NK-92 treated with Interleukin-12 subunit alpha and Interleukin-12 subunit beta, amount 100 ng/mL, for 24 hours (cell line): ENCODE results near the gene MEAF6.
A peak's percentile ranks its signal among the peaks of the same experiment; 100 is the strongest.
"Not testable (repeated sequence)": the region's sequence is repeated elsewhere in the genome, so short reads cannot be mapped to it uniquely, and the experiment has no call there.

ENCODE experiments used
- DNase-seq: peaks from one replicate; lab custom pipeline; 2025; lab: John Stamatoyannopoulos, UW

Gene MEAF6

GRCh38 chr1:37514350-37515184 lies at the start of gene MEAF6:
TSS of gene MEAF6 (minus strand) at chr1:37514766. CDS start at chr1:37514746, 20 bp downstream.
- DNase-seq, result peak; percentile 65

- DNase-seq, result no peak
Measured at GRCh38 chr1:37562984-37563383, 48.4 kb upstream of the MEAF6 start.

GRCh38 chr1:37561133-37562132 lies 46.9 kb upstream of the MEAF6 start:
- no peak for DNase-seq

GRCh38 chr1:37560401-37561132 lies 46.0 kb upstream of the MEAF6 start:
- DNase-seq, result no peak

- DNase-seq, result not testable (repeated sequence)
Measured at GRCh38 chr1:37559957-37560379, 45.4 kb upstream of the MEAF6 start.

GRCh38 chr1:37559080-37559479 lies 44.5 kb upstream of the MEAF6 start:
- no peak for DNase-seq

- DNase-seq, result no peak
Measured at GRCh38 chr1:37558411-37558810, 43.8 kb upstream of the MEAF6 start.

- no peak for DNase-seq
Measured at GRCh38 chr1:37557402-37557801, 42.8 kb upstream of the MEAF6 start.

- no peak for DNase-seq
Measured at GRCh38 chr1:37556712-37557196, 42.2 kb upstream of the MEAF6 start, which contains the start of gene DNALI1. TSS of gene DNALI1 (plus strand) at chr1:37556940. CDS start at chr1:37556995, 55 bp downstream.

- peak; percentile 82 for DNase-seq
Measured at GRCh38 chr1:37553927-37554808, 39.6 kb upstream of the MEAF6 start, which contains the start of gene SNIP1. TSS of gene SNIP1 (minus strand) at chr1:37554293. CDS start at chr1:37554229, 64 bp downstream.

GRCh38 chr1:37553598-37553926 lies 39.0 kb upstream of the MEAF6 start:
- DNase-seq, result no peak

- no peak for DNase-seq
Measured at GRCh38 chr1:37549341-37549740, 34.8 kb upstream of the MEAF6 start.

- DNase-seq, result no peak
Measured at GRCh38 chr1:37545019-37545418, 30.5 kb upstream of the MEAF6 start.

GRCh38 chr1:37544530-37544929 lies 30.0 kb upstream of the MEAF6 start:
- no peak for DNase-seq

- DNase-seq, result no peak
Measured at GRCh38 chr1:37540036-37540785, 25.6 kb upstream of the MEAF6 start.

GRCh38 chr1:37539154-37539553 lies 24.6 kb upstream of the MEAF6 start:
- not testable (repeated sequence) for DNase-seq

- no peak for DNase-seq
Measured at GRCh38 chr1:37537378-37537777, 22.8 kb upstream of the MEAF6 start.

GRCh38 chr1:37533317-37534093 lies 18.9 kb upstream of the MEAF6 start:
- DNase-seq, result no peak
